Kasumi-1 (cell line): ENCODE data around the gene C19orf12.

Experiments used
- DNase-seq, 2 experiments: peaks; one replicate each; lab custom pipeline; 2025; lab: John Stamatoyannopoulos, UW

Gene C19orf12

GRCh38 chr19:29664753-29665214, 50.3 kb downstream of the C19orf12 start:
- DNase-seq, result peak in 1 of 2 experiments; percentile 41

DNA sequence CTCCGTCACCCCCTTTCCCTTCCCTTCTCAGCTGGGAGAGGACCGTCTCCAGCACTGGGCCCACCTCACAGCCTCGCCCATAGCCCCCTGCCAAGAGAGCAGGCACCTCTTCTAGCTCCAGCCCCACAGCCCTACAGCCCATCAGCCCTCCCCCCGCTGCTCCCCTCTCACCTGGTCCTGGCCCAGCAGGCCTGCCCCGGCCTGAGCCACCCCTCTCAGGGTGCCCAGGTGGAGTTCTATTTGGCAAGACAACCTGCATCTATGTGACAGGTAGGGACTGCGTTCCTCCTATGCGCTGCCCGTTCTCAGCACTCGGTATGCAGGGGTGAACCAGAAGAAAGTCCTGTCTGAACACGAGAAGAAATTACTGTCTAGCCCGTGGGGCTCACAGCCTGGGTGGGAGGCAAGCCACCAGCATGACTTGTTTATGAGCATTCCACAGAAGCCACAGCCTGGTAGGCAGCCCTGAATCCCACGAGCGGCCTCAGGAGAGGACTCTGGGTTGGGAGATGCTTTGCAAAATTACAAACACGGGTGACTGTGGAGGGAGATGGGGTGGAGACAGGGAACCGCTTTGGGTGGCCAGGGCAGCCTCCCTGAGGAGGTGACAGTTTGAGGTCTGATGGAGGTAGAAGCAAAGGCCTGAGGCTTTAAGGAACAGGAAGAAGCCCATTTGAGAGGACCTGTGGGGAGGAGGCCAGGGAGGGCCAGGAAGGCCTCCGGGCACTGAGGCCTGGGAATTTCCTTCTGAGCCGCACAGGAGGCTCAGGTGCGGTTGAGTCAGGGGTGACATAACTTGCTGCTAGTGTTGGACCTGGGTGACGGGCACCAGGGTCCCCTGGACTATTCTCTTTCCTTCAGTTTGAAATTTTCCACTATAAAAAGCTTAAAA, 51.0 kb downstream of the C19orf12 start:
- no peak for DNase-seq

- DNase-seq, result no peak
Observed at GRCh38 chr19:29662604-29663404, 52.3 kb downstream of the C19orf12 start.

DNA sequence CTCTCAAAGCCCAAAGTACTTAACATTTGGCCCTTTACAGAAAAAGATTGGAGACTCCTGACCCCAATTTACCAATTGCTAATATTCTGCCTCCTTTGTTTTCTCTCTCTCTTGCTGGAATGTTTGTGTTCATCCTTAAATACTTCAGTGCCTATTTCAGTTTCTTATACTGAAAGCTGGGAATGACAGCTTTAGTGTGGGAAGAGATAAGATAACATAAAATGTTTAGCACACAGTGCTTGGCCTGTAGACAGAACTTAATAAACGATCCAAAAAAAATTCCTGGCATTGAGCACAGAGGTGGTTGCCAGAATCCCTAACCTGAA, 52.8 kb downstream of the C19orf12 start:
- DNase-seq, result no peak

GRCh38 chr19:29660835-29661234, 54.2 kb downstream of the C19orf12 start:
- DNase-seq, result no peak

- DNase-seq, result no peak
Observed at GRCh38 chr19:29658221-29658991, 56.7 kb downstream of the C19orf12 start.

DNA sequence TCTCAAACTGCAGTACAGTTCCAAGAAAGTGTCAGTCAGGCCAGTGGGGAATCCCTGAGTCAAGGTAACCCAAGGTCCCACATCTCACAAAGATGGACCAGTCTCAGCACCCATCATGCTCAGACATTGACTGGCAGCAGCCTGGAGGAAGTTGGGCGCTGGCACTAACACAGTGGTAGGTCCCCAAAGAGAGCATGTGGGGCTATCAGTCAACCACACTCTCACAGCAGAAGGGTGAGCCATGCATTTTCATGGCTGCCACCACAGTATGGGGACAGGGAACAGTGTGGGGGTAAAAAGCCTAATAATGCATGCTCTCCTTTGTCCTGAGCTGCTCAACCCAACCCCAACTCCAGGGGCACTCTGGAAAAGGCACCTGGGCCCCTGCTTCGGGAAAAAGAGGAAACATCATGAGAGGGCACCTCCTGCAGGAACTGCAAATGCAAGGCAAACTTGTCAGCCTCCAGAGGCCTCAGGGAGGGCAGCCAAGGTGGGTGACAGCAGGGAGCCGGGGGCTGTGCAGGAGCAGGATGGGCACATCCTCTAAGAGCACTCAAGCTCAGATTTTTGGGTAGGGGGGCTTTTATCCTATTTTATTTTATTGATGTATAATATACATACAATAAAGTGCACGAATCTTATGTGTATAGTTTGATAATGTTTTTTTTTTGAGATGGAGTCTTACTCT, 59.3 kb downstream of the C19orf12 start:
- no peak for DNase-seq

- DNase-seq, result no peak
Observed at GRCh38 chr19:29653398-29653797, 61.7 kb downstream of the C19orf12 start.

GRCh38 chr19:29651622-29652394, 63.3 kb downstream of the C19orf12 start:
- no peak for DNase-seq

DNA sequence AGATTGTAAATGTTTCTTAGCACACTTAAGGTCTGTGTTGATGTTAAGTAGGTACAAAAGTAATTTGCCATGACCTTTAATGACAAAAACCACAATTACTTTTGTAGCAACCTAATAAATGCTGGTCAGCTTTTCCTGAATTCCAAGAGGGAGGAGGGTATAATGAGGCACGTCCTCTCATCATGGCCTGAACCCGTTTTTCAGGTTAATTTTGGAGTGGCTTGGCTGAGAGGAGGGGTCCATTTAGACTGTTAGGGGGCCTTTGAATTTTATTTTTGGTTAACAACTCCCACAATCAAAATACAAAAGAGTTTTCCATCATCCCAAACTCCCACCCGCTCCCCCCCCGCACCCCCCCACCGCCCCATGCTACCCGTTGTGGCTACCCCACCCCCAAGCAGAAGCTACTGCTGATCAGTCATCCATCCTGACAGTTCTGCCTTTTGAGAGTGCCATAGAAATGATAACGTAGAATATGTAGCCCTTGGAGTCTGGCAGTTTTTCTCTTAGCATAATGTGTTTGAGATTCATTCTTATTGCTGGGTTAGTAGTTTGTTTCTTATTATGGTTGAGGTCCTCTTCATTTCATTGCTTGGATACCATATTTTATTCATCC, 64.2 kb downstream of the C19orf12 start:
- no peak for DNase-seq
